GM12874 (cell line): Measurements from ENCODE around the gene ATP8B4.

ENCODE experiments used
- CTCF ChIP-seq: IDR thresholded peaks from 2 replicates; pipeline ENCODE4 v1.5.1; 2011; ENCODE audit warnings: low read depth, mild to moderate bottlenecking, control low read depth, low read length, moderate library complexity; ENCODE audit not compliant: insufficient read depth

The ATP8B4 gene

GRCh38 chr15:49813625-49814024, 305.4 kb downstream of the ATP8B4 start:
- no peak for TF ChIP-seq CTCF

GRCh38 chr15:49810720-49811119, 308.3 kb downstream of the ATP8B4 start:
- TF ChIP-seq CTCF, result no peak

- no peak for TF ChIP-seq CTCF
These were observed 309.0 kb downstream of the ATP8B4 start for GRCh38 chr15:49809894-49810609.

- no peak for TF ChIP-seq CTCF
These were observed 310.7 kb downstream of the ATP8B4 start for GRCh38 chr15:49808341-49808740.
